SK-N-DZ (cell line): ENCODE data around the gene SPOCK2.
"Not testable (repeated sequence)": the region's sequence is repeated elsewhere in the genome, so short reads cannot be mapped to it uniquely, and the experiment has no call there.

Source experiments
- DNase-seq: peaks from one replicate; pipeline ENCODE4 v3.0.0-alpha.2; 2015; ENCODE audit warnings: low spot score

The SPOCK2 gene

DNA sequence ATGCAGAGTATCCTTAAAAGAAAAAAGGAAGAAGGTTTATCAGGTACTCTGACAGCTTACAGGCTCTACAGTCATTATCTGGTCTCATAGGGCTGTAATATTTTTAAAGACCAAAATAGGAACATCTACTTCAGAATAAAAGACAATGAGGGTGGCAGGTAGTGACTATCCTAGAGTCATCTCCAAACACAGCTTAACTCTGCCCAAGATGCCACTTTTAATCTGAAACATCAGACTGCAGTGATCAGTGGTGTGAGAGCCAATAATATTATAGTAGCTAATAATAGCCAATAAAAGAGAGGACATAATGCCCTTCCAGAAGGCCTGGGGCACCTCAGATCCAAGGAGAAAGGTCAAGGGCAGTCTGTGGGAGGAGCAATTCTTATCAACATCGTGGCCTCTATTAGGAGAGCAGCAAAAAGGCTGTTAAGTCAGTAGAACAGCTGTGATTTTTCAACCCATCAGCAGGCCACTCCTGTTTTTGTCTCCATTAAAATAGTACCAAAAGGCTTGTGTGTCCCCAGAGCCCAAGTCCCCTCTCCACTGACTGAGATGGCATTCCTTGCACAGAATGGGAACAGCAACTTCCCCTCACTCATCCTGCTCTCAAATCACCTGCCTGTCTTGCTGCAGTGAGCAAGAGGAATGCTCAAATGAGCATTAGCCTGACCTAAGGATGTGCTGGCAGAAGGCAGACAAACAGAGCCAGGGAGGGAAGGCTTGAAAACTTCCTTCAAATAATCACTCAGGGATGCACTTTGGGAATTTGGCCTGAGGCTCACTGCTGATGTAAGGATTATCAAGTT, 20.7 kb upstream of the SPOCK2 start:
- DNase-seq, result no peak

DNA sequence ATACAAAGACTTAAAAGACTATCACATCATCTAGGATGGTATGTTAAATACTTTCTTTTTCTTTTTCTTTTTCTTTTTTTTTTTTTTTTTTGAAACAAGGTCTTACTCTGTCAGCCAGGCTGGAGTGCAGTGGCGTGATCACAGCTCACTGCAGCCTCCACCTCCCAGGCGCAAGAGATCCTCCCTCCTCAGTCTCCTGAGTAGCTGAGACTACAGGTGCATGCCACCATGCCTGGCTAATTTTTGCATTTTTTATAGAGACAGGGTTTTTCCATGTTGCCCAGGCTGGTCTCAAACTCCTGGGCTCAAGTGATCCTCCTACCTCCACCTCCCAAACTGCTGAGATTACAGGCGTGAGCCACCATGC, 19.6 kb upstream of the SPOCK2 start:
- DNase-seq, result not testable (repeated sequence)

DNA sequence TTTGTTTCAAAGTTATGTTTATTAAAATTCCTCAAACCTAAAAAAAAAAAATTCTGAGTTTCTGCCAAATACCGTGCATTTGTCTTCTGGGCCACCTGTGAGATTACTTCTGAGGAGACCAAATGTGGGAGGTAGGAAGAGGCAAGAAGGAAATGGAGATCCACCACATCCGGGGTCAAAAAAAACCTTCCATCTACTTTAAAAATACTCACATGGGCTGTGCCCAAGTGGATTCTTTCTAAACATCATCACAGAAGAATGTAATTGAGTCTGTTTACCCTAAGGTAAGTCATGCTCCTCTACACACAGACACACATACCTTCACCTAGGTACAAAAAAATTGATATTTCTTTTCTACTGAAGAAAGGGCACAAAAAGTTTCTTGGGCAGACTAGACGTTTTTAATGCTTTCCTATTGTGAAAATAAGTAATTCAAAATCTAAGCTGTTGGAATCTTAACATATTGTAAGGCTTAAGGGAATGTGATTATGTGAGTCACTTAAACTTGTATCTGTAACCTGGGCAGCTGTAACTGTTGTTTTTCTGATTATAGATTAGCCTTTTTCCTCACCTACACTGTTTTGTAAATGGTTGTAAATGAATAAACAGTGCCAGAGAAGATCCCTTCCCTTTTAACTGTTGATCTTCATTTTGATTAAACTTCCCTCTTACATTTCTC, 19.1 kb upstream of the SPOCK2 start:
- DNase-seq, result no peak

DNA sequence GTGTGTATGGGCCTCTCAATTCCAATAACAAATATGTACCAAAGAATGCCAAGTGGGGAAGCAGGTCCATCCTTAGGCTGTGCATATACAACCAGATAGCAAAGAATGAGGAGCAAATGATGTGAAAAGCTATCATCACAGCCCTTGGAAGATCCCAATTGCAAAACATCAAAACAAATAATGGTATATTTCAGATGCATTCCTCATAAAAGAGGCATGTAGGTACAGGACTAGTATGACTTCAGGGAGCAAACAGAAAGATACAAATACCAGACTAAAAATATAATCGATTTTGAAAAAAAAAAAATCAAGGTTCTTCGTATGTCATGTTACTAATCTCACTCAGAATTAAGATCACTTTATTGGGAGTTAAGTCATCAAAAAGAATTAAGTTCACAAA, 18.5 kb upstream of the SPOCK2 start:
- no peak for DNase-seq

DNA sequence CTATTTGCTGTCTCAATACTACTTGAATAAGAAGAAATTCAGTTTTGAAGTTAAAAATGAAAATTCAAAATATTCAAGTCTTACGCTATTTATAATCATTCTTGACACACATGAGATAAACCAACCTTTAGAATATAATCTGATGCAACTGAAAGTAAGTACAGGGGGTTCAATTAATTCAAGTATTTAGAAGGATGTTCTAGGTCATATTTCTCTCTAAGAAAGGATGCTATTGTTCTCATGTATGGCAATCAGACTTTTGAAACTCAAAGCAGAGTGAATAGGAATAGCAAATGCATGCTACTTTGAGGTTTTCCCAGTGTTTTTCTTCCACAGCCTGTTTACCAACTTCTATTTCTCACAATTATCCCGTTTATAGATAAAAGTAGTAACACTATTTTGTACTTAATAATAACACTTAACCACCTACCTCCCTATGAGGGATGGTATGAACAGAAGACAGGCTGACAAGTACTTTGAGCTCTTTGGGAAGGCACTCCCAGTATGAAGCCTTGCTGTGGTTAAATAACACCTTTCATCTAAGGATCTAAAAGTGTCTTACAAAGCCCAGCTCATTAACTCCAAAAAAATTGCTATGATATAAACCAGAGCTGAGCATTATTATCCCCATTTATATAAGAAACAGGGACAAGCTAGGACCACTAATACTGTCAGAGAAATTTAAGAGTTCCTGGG, 18.0 kb upstream of the SPOCK2 start:
- no peak for DNase-seq

DNA sequence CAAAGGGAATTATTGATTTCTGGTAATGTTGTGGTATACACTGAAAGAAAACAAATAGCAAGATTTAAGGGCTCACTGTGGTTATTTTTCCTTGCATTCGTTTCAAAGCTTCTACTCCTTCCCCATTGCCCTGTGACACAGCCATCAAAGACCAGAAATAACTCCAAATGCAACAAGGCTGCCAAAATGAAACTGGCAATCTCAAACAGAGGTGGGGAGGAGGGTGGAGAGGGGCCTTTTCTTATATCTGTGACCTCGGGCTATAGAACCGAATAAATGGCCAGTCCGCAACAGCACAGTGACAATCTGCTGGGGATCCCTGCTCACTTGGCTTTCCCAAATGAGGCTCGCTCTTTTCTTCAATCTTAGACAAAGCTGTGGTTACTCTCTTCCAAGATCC, 17.4 kb upstream of the SPOCK2 start:
- DNase-seq, result no peak

DNA sequence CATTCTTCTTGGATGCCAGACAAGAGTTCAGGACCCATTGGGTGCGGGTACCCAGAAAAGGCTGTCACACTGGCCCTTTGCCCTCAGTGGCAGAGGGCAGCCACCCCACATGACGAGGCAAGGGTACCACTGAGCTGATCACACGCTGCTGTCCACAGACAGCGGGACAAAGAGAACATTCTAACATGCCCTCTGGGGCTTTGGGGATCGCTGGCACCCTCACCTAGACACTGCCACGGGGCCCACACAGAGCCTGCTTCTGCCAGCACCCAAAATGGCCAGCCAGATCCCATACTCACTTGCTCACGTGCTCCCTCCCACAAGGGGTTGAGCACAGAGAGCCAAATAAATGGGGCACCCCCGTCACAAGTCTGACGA, 16.7 kb upstream of the SPOCK2 start:
- no peak for DNase-seq

DNA sequence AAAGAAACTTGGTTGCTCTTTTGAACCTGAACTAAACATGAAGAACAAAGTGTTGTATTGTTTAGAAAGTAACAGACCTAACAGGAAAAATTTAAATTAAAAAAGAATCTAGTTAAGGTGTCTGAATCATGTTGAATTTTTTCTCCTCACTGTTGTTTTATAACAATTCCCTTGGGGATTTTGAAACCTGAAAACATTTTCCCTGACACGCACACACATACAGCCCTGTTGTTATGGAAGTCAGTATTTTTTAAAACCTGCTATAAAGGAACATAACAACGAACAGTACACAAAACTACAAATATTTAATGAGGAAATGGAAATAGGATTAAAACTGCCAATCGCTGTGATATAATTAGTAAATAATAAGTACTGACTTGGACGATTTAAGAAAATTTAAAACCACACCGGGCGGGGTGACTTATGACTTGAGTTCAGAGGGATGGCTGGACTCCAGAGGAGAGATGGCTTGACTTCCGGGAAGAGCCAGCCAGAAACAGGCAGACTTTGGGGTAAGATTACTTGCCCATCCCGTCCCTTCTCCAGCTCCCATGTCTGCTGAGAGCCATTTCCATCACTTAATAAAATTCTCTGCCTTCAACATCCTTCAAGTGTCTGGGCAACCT, 16.2 kb upstream of the SPOCK2 start:
- no peak for DNase-seq

DNA sequence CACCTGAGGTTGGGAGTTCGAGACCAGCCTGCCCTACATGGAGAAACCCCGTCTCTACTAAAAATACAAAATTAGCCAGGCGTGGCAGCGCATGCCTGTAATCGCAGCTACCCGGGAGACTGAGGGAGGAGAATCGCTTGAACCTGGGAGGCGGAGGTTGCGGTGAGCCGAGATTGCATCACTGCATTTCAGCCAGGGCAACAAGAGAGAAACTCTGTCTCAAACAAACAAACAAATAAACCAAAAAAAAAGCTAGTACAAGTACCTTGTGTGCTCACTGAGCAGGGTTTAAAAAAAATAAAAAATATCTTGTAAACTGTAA, 11.2 kb upstream of the SPOCK2 start:
- DNase-seq, result no peak

DNA sequence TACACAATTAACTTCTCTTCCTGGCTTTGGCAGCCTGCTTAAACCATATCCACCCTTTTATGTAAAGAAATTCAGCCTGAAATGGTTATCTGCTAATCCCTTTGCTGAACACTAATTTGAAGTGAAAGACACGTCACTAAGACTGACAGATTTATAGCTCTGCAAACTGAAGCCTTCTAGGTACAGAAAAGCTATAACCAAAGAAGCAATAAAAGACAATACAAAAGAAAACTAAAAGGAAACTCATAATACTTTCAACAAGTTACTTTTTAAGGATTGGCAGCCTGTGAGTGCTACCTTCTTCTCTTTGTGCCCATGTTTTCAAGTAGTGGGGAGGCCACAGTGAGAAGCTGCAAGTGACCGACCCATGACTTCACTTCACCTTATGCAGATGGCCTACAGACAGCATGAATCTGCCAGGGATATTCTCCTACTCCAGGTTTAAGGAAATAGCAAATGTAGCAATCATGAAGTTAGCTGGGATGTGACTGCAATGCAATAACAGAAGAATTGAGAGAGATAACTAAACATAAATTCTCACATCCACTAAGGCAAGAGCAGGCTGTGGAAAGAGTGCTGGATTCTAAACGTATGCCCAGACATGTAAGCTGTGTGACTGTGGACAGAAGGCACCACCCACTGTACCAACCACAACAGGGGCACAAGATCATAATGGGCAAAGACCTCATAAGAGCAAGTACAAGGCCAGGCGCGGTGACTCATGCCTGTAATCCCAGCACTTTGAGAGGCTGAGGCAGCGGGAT, 10.7 kb upstream of the SPOCK2 start:
- DNase-seq, result no peak

DNA sequence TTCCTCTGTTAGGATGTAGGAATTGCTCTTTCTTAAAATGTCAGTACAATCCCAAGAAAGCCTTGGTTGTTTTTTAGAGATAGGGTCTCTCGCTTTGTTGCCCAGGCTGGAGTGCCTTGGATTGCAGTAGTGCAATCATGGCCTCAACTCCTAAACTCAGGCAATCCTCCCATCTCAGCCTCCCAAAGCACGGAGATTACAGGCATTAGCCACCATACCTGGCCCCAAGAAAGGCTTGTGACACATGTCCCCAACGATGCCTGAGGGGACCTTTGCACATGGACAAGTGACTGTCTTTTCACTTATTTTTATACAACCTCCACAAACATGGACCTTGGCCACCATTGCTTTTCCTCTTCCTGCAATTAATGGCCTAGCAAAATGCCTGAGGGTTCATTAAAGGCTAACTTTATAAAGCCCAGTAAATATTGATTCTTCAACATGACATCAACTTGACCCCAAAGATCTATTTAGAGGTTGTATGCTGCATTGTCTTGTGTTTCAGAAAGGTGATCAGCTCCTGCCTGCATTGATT, 10.0 kb upstream of the SPOCK2 start:
- DNase-seq, result no peak

DNA sequence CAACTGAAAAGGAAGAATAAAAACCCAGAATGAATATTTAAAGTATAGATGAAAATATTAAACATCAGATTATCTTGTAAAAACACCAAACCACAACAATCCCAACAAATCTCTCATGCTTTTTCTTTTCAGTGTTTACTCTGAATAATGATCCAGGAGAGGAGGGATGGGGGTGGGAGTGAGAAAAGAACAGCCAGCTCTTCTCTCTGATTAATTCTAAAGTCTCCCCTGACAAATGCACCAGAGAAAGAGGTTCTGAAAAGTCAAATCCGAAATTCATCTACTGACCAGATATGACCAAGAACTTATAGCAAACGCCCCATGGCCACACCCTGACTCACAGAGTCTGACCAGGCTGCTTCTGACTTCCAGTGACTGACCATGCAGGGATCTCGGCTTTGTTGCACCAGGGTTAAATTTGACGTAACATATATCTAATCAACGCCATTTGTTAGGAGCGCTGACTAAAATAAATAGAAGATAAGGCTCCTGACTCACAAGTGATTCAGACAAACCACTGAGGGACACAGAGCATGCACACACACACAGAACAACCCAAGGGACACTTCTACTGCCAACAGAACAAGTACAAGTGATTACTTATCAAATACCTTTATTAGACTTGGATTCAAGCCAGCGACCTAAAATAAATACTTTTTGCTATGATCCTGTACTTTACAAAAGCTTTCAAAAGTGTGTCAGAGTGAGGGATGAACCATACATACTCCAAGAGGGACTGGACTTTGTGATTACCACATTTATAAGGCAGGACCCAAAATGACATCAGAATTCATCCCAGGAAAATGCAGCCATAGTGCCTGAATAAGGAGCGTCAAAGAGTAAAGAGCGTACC, 9.3 kb upstream of the SPOCK2 start:
- DNase-seq, result no peak

DNA sequence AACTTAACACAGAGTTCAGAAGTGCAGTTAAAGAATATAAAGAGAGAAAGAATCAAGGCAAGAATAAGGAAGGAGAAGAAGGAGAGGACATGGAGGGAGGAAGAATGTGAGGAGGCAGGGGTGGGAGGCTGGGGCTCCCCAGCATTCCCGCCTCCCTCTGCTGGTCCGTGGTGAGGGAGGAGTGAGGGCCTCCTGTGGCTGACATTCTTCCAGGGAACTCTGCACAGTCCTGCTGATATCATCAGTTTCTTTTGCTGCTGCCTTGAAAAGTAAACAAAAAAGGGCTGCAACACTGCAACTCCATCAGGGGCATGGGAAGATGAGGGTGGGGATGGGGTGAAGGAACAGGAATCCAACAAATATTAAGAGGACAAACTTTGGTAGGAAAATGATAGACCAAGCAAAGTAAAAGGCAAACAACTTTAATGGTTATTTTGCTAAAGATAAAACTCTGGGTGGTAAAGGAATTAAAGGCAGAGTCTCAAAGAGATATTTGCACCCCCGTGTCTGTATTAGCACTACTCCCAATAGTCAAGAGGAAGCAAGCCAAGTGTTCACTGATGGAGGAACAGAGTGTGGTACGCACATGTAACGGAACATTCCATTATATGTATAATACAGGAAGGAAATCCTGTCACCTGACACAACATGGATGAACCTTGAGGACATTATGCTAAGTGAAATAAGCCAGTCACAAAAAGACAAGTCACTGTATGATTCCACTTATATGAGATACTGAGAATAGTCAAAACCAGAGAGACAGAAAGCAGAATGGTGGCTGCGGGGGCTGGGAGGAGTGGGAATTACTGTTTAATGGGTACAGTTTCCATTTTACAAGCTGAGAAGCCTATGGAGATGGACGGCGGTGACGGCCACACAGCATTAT, 8.0 kb upstream of the SPOCK2 start:
- DNase-seq, result no peak

DNA sequence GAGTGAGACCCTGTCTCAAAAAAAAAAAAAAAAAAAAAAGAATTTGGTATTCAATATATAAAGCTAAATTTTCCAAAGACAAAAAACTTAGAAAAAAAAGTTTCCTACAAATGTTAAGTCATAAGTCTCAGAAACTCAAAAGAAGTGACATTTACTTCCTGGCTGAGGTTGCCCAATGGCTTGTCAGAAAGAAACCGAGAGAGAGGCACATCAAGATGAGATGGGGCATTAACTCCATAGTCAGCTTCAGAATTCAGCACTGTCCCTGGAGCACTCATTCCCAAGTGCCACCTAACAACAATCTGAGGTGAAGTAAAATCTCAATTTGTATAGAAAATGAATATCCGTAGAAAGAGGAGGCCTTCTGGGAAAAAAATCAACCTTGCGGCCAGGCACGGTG, 6.8 kb upstream of the SPOCK2 start:
- no peak for DNase-seq

DNA sequence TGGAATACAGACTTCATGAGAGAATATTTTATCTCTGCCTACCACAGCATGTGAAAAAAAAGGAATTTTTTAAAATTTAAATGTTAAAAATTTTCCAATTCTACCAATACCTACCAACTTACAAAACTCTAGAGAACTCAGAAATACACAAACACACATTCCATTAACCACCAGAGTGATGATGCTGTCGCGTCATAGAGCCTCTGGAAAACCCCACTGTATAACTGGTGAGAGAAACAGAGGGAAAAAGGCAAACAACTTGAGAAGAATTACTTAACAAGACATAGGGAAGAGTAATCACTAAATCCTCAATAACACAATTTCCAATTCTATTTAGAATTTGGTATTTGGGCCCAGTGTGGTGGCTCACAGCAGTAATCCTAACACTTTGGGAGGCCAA, 6.2 kb upstream of the SPOCK2 start:
- DNase-seq, result no peak

DNA sequence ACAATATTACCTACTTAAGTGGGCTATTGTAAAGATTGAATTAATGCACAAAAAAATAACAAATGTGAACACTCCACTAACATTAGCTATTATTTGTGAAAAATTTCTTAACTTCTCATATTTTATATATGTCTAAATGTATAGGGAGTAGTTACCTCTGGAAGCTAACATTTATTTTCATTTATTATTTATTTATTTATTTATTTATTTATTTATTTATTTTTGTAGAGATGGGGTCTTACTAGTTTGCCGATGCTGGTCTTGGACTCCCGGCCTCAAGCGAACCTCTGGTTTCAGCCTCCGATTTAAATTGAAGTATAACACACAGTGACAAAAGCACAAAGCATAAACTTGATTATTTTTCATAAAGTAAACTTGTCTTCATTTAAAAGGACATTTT, 5.1 kb upstream of the SPOCK2 start:
- DNase-seq, result no peak

DNA sequence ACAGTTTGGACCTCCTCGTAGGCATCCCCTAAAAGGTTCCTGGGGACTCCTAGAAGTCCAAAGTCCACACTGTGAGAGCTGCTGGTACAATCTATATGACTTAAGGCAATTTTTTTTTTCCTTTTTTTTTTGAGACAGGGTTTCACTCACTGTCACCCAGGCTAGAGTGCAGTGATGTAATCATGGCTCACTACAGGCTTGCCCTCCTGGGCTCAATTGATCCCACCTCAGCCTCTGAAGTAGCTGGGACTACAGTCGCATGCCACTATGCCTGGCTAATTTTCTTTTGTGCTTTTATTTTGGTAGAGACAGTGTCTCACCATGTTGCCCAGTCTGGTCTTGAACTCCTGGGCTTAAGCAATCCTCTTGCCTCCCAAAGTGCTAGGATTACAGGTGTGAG, 4.6 kb upstream of the SPOCK2 start:
- no peak for DNase-seq

DNA sequence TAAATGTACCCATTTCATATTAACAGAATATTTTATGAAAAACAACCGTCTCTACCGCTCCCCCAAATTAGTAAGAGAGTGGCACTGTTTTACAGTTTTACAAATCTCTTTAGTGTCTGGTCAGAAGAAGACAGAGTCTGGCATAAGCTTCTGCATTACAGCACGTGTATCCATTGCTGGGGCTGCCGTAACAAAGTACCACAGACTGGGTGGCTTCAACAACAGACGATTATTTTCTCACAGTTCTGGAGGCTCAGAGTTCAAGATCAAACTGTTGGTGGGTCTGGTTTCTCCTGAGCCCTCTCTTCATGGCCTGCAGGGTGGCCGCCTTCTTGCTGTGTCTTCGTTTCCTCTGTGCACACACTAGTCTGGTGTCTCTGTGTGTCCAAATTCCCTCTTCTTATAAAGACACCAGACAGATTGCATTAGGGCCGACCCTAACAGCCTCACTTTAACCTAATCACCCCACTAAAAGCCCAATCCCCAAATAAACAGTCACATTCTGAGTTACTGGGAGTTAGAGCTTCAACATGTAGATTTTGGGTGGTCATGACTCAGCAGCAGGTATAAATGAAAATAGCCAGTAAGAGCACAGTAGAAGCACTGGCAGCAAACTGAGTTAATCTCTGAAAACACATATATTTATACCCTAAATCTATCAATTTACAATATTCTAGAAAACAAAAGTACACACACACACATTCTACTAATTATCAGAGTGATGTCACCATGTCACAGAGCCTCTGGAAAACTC, 4.0 kb upstream of the SPOCK2 start:
- no peak for DNase-seq

DNA sequence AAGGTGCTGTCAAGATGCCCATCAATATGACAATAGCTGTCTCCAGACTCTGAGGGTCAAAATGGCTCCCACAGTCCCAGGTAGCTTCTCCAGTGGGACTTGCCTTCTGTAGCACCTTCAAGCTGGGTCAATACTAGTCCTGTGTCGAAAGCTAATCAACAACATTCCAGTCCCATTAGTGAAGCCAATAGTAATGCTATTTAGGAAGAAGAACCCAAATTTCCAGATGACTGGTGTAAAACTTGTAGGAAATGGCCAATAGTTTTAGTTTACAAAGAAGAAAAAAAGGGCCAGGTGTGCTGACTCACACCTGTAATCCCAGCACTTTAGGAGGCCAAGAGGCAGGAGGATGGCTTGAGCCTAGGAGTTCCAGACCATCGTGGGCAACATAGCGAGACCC, 2.0 kb upstream of the SPOCK2 start:
- no peak for DNase-seq
